ENCODE measurements around the gene CST6.
"Not testable (repeated sequence)": the region's sequence is repeated elsewhere in the genome, so short reads cannot be mapped to it uniquely, and the experiment has no call there.

Gene CST6

GRCh38 chr11:65982824-65983588 lies 28.8 kb upstream of the CST6 start:
- H3K4me3 ChIP-seq (ENCODE audit: low read length): no peak overlapping the region
- no peak for DNase-seq (ENCODE audit: low read depth, low spot score)

DNA sequence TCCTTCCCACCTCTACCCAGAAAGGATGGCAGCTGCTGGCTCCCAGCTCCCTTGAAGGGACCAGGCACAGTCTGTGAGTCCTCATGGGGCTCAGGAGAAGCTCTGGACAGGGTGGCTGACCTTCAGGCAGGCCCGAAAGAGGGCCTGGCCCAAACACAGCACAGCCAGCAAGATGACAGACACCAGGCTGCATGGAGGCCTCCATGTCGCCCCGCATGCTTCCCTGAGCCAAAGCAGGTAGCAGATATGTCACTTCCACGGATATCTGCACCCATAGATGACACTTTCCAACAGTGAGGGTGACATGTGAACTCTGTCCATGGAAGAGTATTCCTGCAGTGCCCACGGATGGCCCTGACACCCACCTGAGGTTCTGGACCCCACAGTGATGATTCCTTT lies 28.2 kb upstream of the CST6 start:
- no peak overlapping the region for H3K4me3 ChIP-seq (ENCODE audit: low read length)
- no peak for DNase-seq (ENCODE audit: low read depth, low spot score)

DNA sequence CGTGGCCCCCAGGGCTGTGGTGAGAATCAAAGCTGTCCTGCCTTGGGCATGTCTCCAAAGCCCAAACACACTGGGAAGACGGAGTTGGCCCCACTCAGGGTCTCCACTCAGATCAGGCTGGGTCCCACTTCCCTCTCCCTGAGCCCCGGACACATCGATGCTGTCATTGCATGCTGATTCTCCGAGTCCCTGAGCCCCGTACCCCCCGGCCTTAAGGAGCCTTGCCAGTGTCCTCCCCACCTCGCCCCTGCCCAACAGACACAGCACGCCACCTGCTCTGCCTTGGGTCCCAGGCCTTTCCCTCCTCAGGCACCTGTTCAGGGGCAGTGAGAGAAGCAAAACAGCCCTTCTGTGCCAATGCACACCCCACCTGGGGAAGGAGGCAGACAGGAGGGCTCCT lies 24.5 kb upstream of the CST6 start:
- no peak overlapping the region for H3K4me3 ChIP-seq (ENCODE audit: low read length)
- DNase-seq (ENCODE audit: low read depth, low spot score): no peak

- peak; percentile 95 for DNase-seq (ENCODE audit: low read depth, low spot score)
- H3K4me3 ChIP-seq (ENCODE audit: low read length): no peak overlapping the region
Observed at GRCh38 chr11:65988791-65989592, 22.8 kb upstream of the CST6 start.

- no peak overlapping the region for H3K4me3 ChIP-seq (ENCODE audit: low read length)
Observed at GRCh38 chr11:65992056-65992455, 19.8 kb upstream of the CST6 start.

DNA sequence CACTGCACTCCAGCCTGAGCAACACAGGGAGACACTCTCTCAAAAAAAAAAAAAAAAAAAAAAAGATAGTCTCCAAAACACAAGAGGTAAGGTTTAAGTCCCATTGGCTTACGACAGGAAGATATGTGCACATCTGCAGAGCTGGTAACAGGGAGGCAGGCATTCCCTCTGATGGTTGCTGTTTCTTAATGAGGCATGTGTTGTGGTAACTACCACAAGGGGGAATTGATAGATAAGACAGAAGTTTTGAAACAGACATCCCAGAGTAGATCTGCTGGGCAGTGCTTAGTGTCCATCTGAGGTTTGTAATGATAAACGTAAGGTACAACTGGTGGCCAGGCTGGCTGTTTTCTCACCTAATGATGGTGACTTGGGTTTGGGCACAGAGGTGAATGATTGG lies 14.5 kb upstream of the CST6 start:
- DNase-seq (ENCODE audit: low read depth, low spot score): peak; percentile 66
- no peak overlapping the region for H3K4me3 ChIP-seq (ENCODE audit: low read length)

More at GRCh38 chr11:65992056-65992455, 19.8 kb upstream of the CST6 start:
- DNase-seq (ENCODE audit: low read depth, low spot score): no peak

DNA sequence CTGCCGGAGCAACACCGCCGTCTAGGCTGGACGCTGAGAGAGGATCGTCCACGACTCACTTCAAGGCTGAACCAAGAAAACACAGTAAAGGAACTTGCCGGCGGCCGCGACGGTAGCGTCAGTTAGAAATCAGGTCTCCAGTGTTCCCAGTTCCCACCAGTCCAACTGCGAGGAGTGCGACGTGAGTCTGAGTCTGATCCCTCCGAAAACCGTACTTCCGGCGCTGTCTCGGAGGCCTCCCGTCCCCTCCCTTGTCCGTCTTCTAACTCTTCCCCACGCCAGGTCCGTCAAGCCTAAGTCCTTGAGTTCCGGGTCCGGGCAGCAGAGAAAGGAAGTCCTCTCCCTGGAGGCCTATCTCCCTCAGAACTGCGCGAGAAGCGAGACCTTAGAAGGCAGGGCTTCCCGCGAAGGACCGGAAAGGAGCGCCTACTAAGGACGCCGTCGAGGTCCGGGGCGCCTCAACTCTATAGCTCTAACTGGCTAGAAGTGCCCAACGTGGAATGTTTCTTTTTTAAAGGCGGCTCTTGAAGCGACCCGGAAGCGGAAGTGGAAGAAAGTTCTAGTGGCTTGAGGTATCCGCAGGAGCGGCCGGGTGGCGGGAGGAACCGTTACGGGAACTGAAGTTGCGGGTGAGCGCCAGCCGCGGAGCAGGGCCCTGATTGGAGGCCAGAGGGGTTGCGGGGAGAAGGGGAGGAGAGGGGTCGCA lies 9.7 kb upstream of the CST6 start, which contains the start of the genes BANF1 and EIF1AD:
Gene BANF1, plus strand, starts transcription at position 562 of the 706 bp plus-strand sequence. CDS start 748 bp downstream, outside the sequence.
Gene EIF1AD, minus strand, starts transcription at position 216 of the 706 bp plus-strand sequence. CDS start 1,768 bp downstream, outside the sequence.
- H3K4me3 ChIP-seq (ENCODE audit: low read length): peak within 1 kb of the TSS; percentile 100
- DNase-seq (ENCODE audit: low read depth, low spot score): peak; percentile 99

DNA sequence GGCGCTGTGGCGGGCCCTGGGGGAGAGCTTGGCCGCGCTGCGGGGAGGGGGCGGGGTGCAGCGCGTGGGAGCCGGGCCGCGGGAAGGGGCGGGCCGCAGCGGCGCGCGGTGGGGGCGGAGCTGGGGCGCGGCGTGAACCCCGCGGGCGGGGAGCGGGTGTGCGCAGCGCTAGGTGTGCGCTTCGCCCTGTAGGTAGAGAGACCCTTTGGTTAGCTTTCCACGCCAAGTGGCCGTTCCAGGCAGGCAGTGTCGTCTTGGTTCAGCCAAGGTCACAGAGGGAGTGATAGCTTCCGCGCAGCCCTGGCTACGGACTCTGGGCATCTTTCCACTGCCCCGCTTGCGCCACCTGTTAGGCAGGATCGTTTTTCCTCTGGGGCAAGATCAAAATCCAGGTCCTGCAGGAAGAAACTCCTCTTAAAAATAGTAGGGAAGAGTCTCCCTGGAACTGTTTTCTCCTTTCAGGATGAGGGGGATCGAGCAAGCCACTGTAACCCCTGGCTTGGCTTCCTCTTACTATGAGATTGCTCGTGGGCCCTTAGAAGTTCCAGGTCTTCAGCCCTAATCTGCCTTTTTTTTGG lies 9.1 kb upstream of the CST6 start:
- H3K4me3 ChIP-seq (ENCODE audit: low read length): peak overlapping the region; percentile 100
- DNase-seq (ENCODE audit: low read depth, low spot score): no peak

- no peak for DNase-seq (ENCODE audit: low read depth, low spot score)
- H3K4me3 ChIP-seq (ENCODE audit: low read length): peak overlapping the region; percentile 100
Observed at GRCh38 chr11:66003291-66003690, 8.5 kb upstream of the CST6 start.

DNA sequence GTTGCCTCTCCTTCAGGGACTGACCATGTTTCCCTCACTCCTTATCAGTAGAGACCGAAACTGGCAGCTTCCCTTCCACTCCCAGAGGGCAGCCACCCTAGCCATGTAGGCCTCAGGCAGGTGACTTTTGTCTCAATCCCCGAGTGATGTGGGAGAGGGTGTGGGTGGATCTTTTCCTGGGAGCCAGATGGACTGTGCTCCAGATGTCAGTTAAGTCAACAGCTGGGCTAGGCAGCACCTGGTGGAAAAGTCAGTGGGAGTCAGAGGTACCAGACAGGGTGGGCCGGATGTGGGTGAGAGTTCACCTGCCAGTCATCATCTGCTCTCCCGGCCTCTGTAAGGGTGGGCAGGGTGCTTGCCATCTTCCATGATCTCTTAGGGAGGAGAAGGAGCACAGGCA lies 7.6 kb upstream of the CST6 start:
- H3K4me3 ChIP-seq (ENCODE audit: low read length): peak overlapping the region; percentile 24; the same call in 1 of the 2 replicates
- peak; percentile 83 for DNase-seq (ENCODE audit: low read depth, low spot score)

GRCh38 chr11:66006134-66006890 lies 5.5 kb upstream of the CST6 start:
- no peak for DNase-seq (ENCODE audit: low read depth, low spot score)
- no peak overlapping the region for H3K4me3 ChIP-seq (ENCODE audit: low read length)

DNA sequence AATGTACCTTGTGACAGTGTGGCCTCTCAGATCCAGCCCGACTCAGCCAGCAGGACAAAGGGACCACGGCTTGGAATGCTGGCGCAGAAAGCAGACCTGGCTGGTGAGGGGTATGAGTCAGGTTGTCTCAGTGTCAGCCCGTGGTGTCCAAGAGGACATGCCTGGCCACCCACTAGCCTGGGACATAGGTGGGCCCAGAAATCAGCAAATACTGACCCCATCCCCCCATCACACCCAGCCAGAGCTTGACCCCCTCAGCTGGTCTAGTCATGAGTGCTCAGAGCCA lies 5.0 kb upstream of the CST6 start:
- DNase-seq (ENCODE audit: low read depth, low spot score): no peak
- H3K4me3 ChIP-seq (ENCODE audit: low read length): no peak overlapping the region

DNA sequence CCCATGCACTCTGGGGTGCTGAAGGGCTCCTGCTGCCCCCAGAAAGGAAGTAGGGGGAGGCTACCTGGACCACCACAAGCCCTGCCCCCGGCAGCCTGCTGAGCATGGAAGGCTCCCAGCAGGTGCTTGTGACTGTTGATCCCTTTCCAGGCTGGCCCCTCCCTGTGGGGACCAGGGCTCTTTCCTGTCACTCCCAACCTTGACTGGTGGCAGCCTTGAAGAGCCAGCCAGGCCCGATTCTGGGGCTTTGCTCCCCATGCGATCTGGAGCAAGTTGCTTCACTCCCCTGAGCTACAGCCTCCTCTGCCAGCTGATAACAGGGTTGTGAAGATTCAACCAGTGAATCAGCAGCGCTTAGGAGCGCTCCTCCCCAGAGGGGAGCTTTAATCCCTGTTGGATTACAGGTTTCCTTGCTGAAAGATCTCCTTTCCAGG lies 4.6 kb upstream of the CST6 start:
- peak; percentile 65 for DNase-seq (ENCODE audit: low read depth, low spot score)
- H3K4me3 ChIP-seq (ENCODE audit: low read length): no peak overlapping the region

- no peak for DNase-seq (ENCODE audit: low read depth, low spot score)
- no peak overlapping the region for H3K4me3 ChIP-seq (ENCODE audit: low read length)
Observed at GRCh38 chr11:66008095-66008467, 3.7 kb upstream of the CST6 start.

DNA sequence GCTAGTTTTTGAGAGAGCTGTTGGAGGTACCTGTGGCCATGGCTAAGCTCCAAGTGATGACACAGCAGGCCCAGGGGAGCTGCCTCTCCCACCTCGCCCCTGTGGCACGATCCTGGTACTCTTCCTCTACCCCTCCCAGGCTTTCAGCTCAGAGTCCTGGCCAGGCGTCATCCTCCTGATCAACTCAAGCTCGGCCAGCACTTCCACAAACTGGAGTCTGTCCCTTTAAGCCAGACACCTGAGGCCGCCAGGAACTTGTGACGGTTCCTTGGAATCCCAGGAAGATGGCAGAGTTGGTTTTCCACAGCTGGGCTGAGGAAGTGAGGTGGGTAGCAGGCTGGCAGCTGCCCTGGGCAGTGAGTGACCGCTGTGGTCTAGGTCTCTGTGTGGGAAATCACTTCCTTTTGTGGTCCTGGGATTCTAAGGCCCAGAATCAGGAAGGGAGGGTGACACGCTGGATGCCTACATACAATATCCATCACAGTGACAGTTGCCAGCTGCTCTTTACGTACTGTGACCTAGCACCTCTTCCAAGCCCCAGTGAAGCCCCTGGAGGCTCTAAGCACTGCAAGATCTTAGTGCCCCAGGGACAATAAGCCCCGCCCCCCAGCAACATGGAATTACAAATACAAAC lies 3.2 kb upstream of the CST6 start:
- DNase-seq (ENCODE audit: low read depth, low spot score): no peak
- H3K4me3 ChIP-seq (ENCODE audit: low read length): no peak overlapping the region

- H3K4me3 ChIP-seq (ENCODE audit: low read length); DNase-seq (ENCODE audit: low read depth, low spot score): not testable (repeated sequence)
Observed at GRCh38 chr11:66010036-66010435, 1.8 kb upstream of the CST6 start.

DNA sequence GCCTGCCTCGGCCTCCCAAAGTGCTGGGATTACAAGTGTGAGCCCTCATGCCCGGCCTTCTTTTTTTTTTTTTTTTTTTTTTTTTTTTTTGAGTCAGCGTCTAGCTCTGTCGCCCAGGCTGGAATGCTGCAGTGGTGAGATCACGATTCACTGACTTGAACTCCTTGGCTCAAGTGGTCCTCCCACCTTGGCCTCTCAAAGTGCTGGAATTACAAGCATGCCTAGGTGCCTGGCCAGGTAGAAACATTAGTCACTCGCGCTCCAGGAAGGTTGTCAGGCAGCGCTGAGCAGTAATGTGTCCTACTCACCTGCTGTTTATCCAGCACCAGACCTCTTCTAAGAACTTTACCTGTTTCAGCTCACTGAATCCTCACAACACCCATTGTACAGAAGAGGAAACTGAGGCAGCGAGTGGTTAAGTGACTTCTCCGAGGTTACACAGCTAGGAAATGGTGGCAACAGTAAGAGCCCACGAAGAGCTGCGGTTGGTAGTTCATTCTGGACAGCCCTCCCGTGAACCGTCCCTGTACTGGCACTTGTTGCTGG lies 496 bp upstream of the CST6 start:
- no peak overlapping the region for H3K4me3 ChIP-seq (ENCODE audit: low read length)
- DNase-seq (ENCODE audit: low read depth, low spot score): no peak

- DNase-seq (ENCODE audit: low read depth, low spot score): no peak
- H3K4me3 ChIP-seq (ENCODE audit: low read length): no peak overlapping the region
Observed at GRCh38 chr11:66012371-66012945, 650 bp downstream of the CST6 start.

Measured in Jurkat, Clone E6-1 (cell line).